CD4-positive, alpha-beta T cell treated with Interleukin-12 subunit alpha and Interleukin-12 subunit beta, for 1 hour (primary cell): Measurements from ENCODE around the gene WIPF1.

Experiments used
- DNase-seq: peaks from one replicate; pipeline ENCODE4 v3.0.0-alpha.2; 2020

WIPF1 gene

GRCh38 chr2:174535083-174535482 is 62.5 kb downstream of the WIPF1 start:
- DNase-seq: no peak

- no peak for DNase-seq
Measured at GRCh38 chr2:174529916-174530315, 67.7 kb downstream of the WIPF1 start.

- DNase-seq: no peak
Measured at GRCh38 chr2:174527959-174528358, 69.6 kb downstream of the WIPF1 start.

- DNase-seq: no peak
Measured at GRCh38 chr2:174527101-174527721, 70.4 kb downstream of the WIPF1 start.

- no peak for DNase-seq
Measured at GRCh38 chr2:174524527-174524926, 73.1 kb downstream of the WIPF1 start.

GRCh38 chr2:174522553-174522952 is 75.1 kb downstream of the WIPF1 start:
- DNase-seq: peak; percentile 8

- no peak for DNase-seq
Measured at GRCh38 chr2:174518395-174518794, 79.2 kb downstream of the WIPF1 start.

GRCh38 chr2:174516501-174517378 is 80.9 kb downstream of the WIPF1 start:
- no peak for DNase-seq

GRCh38 chr2:174512345-174512744 is 85.3 kb downstream of the WIPF1 start:
- DNase-seq: no peak

- DNase-seq: no peak
Measured at GRCh38 chr2:174511580-174512260, 85.9 kb downstream of the WIPF1 start.

- DNase-seq: no peak
Measured at GRCh38 chr2:174510583-174511189, 86.9 kb downstream of the WIPF1 start.
